Heart left ventricle (tissue), 16 donors: ENCODE results near the gene ALAS1. TPM values are rescaled to one million over a fixed set of nuclear protein-coding genes. Genes with fewer than 3 reads are reported as not detected.
"Not testable (repeated sequence)": the region's sequence is repeated elsewhere in the genome, so short reads cannot be mapped to it uniquely, and the experiment has no call there.

ENCODE experiments used
- ATAC-seq, 4 donors: fragments of 200-7000 bp; cut with Tn5 transposase; one replicate each; pipeline ENCODE4 v1.9.1; 2020 to 2022; ENCODE audit warnings: moderate library complexity in 4 of 4, mild to moderate bottlenecking in 3 of 4, moderate number of reproducible peaks in 1 of 4
- DNase-seq, 5 donors: peaks; one replicate each; pipeline ENCODE4 v3.0.0-alpha.2; 2020
- H3K27ac ChIP-seq, 12 donors: fragments of 200-600 bp; sonication (generic) in 4 of 12; one replicate each; pipeline versions ENCODE4 v1.5.0 to v1.8.0; 2016 to 2022; ENCODE audit warnings: mild to moderate bottlenecking in 2 of 12
- H3K27me3 ChIP-seq, 9 donors: fragments of 200-600 bp; sonication (generic) in 2 of 9; one replicate each; pipeline versions ENCODE4 v1.5.1 to v1.8.0; 2016 to 2022; ENCODE audit warnings: mild to moderate bottlenecking in 3 of 9
- H3K36me3 ChIP-seq, 9 donors: fragments of 200-600 bp; sonication (generic) in 2 of 9; one replicate each; pipeline versions ENCODE4 v1.5.0 to v1.8.0; 2018 to 2022; ENCODE audit warnings: mild to moderate bottlenecking in 2 of 9
- H3K4me1 ChIP-seq, 12 donors: fragments of 200-600 bp; sonication (generic) in 4 of 12; one replicate each; pipeline versions ENCODE4 v1.5.0 to v1.8.0; 2016 to 2022; ENCODE audit warnings: mild to moderate bottlenecking in 3 of 12
- H3K4me3 ChIP-seq, 12 donors: fragments of 200-600 bp; sonication (generic) in 4 of 12; one replicate each; pipeline versions ENCODE4 v1.5.0 to v1.8.0; 2017 to 2022; ENCODE audit warnings: mild to moderate bottlenecking in 9 of 12, moderate library complexity in 4 of 12
- H3K9me3 ChIP-seq, 12 donors: fragments of 200-600 bp; sonication (generic) in 4 of 12; one replicate each; pipeline versions ENCODE4 v1.5.0 to v1.8.0; 2016 to 2022; ENCODE audit warnings: mild to moderate bottlenecking in 1 of 12
- POLR2A ChIP-seq, 2 donors: fragments of 450-650 bp; IDR thresholded peaks; one replicate each; pipeline ENCODE4 v1.6.1; 2017; ENCODE audit warnings: antibody characterized with exemption in 2 of 2, mild to moderate bottlenecking in 2 of 2, moderate library complexity in 2 of 2
- WGBS, 4 donors: extraction: QIAGEN DNeasy Blood & Tissue Kit in 2 of 4; methylation state at CpG; one replicate each; pipeline versions ENCODE4 v1.1.5 to v1.1.7; 2013 to 2018; 5-methylcytosine and 5-hydroxymethylcytosine counted together
- intact Hi-C, 10 donors: fragments of 100-400 bp; cut with DNase I; formaldehyde crosslinking; loops; one replicate each; pipeline versions ENCODE4 v1.11.1 to v1.14.2; 2022
- polyA plus RNA-seq, 2 donors: library from polyadenylated mRNA; stranded (reverse); fragments of 200-250 nt; gene quantifications; one replicate each; pipeline ENCODE4 v1.2.3, GENCODE V29; 2013
- total RNA-seq, 9 donors: library from RNA; depleted of rRNA in 2 of 9; stranded (reverse); fragments of >200 nt in 2 of 9; fragmentation: NEBNext Ultra II Directional in 3 of 9; extraction: Animal tissue kit (Norgen Biotek cat#: 25700) in 3 of 9; gene quantifications; one replicate each; pipeline versions ENCODE4 v1.1.0 to v1.2.4, GENCODE V29; 2016 to 2023
- TF ChIP-seq, protein P1 (sequence below), 12 donors: fragments of 200-600 bp; sonication (generic) in 4 of 12; IDR thresholded peaks; one replicate each; pipeline versions ENCODE4 v1.5.0 to v1.8.0; 2018 to 2022; ENCODE audit warnings: antibody characterized with exemption in 12 of 12, mild to moderate bottlenecking in 5 of 12
- donor health status: ischemic (EF 13 %, LVEDD 7.1; RV severe dilation, severe dysfunction).
- donor health status: healthy with polysubstance abuse.
- donor health status: DM: no; HTN: yes; CAD: no.
- donor health status: DM: no; HTN: no; CAD: no.
- donor health status: ischemic (EF 25% LVEDD 6.9; RV normal size, moderate dysfunction).
- donor health status: ischemic (EF 25% LVEDD 5.7; RV mildly dilated, moderate dysfunction).
- donor health status: healthy.
- donor health status: DM: yes; HTN: yes; CAD: no.
- donor health status: ischemic (EF 35%, LVEDD 5.7; RV mildly dilated, moderate dysfunction).
- donor health status: nonischemic (EF 11% LVEDD 7.7; RV severe dilation, severe dysfunction).
- donor health status: DM: yes; HTN: yes; CAD: no.
- donor health status: PGD.
- donor health status: ischemic (EF 29% LVEDD 5.4; RV normal size, mild dysfunction).
- donor health status: nonischemic (EF 23%, LVEDD 6.1; RV moderate dilation, normal function).

The ALAS1 gene
- total and polyA plus RNA-seq, 11 donors: 77.9 to 213 (median 132) TPM

DNA sequence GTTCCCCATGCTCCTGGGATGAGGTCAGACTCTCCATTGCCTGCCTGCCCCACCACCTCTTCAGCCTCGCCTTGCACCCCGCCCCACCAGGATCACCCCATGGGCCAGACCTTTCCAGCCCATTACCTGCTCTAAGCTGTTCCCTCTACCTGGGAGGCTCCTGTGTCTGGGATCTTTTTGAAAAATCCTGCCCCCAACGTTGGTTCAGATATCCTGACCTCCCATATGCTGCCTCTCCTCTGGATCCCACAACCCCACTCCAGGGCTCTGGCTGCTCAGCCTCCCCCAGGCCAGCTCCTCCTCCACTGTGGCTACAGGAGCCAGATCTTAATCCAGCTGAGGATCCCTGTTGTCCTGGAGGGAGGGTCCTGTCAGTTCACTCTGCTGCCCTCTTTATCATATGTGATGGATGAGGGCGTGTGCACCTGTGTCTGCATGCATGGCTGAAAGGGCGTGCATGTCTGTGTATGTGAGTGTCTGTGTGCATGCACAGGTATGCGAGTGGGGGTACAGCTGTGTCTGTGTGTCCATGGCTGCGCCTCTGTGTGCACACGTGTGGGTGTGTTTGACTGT is 21.7 kb upstream of the ALAS1 start:
- Histone ChIP-seq H3K27ac (no peak overlapping the region), H3K4me3 (no peak overlapping the region), H3K36me3 (no peaks in the 10 kb centered on the region), H3K27me3 (no peaks in the 10 kb centered on the region), H3K4me1 (peaks cover 0 to 1% (median 0%) of the 10 kb centered on the region in 12 donors), H3K9me3 (no peaks in the 10 kb centered on the region)
- DNase-seq: no peak
- no peak for TF ChIP-seq POLR2A (IDR thresholded peaks at IDR 0.05)
- TF ChIP-seq, protein P1, sequence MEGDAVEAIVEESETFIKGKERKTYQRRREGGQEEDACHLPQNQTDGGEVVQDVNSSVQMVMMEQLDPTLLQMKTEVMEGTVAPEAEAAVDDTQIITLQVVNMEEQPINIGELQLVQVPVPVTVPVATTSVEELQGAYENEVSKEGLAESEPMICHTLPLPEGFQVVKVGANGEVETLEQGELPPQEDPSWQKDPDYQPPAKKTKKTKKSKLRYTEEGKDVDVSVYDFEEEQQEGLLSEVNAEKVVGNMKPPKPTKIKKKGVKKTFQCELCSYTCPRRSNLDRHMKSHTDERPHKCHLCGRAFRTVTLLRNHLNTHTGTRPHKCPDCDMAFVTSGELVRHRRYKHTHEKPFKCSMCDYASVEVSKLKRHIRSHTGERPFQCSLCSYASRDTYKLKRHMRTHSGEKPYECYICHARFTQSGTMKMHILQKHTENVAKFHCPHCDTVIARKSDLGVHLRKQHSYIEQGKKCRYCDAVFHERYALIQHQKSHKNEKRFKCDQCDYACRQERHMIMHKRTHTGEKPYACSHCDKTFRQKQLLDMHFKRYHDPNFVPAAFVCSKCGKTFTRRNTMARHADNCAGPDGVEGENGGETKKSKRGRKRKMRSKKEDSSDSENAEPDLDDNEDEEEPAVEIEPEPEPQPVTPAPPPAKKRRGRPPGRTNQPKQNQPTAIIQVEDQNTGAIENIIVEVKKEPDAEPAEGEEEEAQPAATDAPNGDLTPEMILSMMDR (IDR thresholded peaks at IDR 0.05): no peak
- ATAC-seq: no peak
- intact Hi-C loops: no loop called here
- WGBS, 4 donors: 85 to 92% (median 90%) methylated on average over 8 of the region's 8 CpGs

DNA sequence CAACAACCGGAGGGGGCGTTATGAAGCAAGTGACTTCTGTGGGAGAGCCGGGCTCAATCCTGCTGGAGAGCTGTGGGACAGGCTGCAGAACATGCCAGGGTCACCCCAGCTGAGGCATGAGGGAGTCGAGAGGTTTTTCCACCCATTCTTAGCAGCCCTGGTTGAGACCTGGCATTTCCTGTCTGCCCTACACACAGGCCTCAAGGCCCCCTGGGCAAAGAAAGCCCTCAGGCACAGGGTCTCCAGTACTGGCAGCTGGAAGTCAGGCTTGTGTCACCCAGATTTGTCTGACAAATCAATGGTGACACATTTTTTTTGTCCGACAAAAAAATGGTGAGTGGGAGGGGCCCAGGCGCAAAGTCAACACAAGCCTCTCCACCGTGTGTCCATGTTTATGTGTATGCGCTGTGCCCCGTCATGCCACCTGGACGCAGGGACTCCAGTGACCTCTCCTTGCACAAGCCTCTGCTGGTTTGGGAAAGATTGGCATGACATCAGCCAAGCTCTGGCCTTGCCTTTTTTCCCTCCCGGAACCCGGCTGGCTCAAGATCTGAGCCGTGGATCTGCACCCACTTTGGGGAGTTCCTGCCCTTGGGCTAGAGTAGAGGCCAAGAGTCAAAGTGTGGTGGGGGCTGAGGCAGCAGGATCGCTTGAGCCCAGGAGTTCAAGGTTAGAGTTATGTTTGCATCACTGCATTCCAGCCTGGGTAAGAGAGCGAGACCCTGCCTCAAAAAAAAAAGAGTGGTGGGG is 20.8 kb upstream of the ALAS1 start:
- TF ChIP-seq, protein P1 (IDR thresholded peaks at IDR 0.05): no peak
- no peak for TF ChIP-seq POLR2A (IDR thresholded peaks at IDR 0.05)
- intact Hi-C loops: no loop called here
- ATAC-seq: no peak
- Histone ChIP-seq H3K27me3 (no peaks in the 10 kb centered on the region), H3K36me3 (no peaks in the 10 kb centered on the region), H3K4me1 (peaks cover 0 to 10% (median 8%) of the 10 kb centered on the region in 12 donors), H3K4me3 (no peak overlapping the region), H3K27ac (no peak overlapping the region), H3K9me3 (no peaks in the 10 kb centered on the region)
- DNase-seq: no peak
- 81 to 88% (median 83%) methylated on average over 15 of the region's 15 CpGs for WGBS, 4 donors

GRCh38 chr3:52177701-52178042 is 20.3 kb upstream of the ALAS1 start:
- ATAC-seq (no peak), DNase-seq (no peak)
- no peaks in the 10 kb centered on the region for H3K27me3 ChIP-seq
- no peak overlapping the region for H3K27ac ChIP-seq
- intact Hi-C loops: no loop called here
- WGBS, 4 donors: 86 to 95% (median 92%) methylated on average over 5 of the region's 5 CpGs
- no peak for TF ChIP-seq POLR2A (IDR thresholded peaks at IDR 0.05)
- TF ChIP-seq, protein P1 (IDR thresholded peaks at IDR 0.05): no peak
- no peaks in the 10 kb centered on the region for H3K36me3 ChIP-seq
- no peaks in the 10 kb centered on the region for H3K9me3 ChIP-seq
- H3K4me3 ChIP-seq: no peak overlapping the region
- H3K4me1 ChIP-seq: peaks cover 1 to 15% (median 12%) of the 10 kb centered on the region in 12 donors

DNA sequence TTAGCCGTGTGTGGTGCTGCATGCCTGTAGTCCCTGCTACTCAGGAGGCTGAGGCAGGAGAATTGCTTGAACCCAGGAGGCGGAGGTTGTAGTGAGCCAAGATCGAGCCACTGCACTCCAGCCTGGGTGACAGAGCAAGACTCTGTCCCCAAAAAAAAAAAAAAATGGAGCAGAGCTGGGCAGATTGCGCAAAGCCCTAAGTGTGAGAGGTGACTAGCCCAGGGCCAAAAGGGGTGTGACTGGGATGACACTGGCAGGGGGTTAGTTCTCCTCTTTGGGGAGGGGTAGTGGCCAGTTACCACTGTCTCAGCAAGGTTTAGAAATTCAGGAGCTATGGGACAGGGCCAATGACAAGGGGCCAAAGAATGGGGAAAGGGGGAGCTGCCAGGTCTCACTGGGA is 19.8 kb upstream of the ALAS1 start:
- H3K36me3 ChIP-seq, H3K27ac ChIP-seq, DNase-seq, H3K27me3 ChIP-seq, H3K9me3 ChIP-seq, intact Hi-C loops, H3K4me3 ChIP-seq, ATAC-seq: not testable (repeated sequence)
- peaks cover 3 to 20% (median 14%) of the 10 kb centered on the region in 12 donors for H3K4me1 ChIP-seq
- WGBS, 4 donors: 89 to 96% (median 92%) methylated on average over 4 of the region's 4 CpGs
